Measurements from ENCODE around the gene NCCRP1.

The NCCRP1 gene

DNA sequence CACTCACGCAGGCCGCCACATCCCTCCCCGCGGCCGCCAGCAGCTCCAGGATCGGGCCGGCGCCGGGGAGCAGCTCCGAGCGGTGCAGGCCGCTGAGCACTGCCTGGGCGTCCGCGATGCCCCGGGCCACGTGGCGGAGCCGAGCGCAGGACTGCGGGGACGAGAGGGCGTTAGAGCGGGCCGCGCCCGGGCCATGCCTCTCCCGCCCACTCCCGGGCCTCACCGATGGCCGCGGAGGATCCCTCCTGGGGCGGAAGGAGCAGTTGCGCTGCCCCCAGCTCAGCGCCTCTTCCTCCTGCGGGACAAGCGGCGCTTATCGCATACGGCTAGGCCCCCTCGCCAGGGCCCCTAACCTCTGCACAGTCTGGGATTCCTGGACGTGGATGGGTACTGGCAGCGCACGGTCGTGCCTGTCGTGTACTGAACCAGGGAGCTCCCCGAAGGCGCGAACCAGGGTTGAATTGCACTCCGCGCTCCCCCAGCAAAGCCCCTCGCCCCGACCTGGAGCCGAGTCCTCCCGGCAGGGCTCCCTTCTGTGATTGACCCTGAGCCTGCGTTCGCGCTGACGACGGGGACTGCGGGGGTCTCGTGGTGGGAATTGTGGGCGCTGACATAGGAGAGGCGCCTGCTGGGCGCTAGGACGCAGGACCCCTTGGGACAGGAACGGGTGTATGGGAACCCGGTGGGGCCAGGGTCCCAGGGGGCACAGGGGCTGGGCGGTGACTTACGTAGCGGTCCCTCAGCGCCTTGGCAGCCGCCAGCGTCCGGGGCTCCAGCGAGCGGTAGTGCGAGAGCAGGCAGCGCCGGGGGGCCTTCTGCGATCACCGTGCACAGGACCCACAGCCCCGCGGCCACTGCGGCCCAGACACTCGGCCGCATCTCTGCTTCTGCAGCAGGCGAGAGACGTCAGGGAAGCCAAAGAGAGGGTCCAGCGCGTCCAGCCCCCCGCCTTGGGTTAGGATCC, 51.2 kb downstream of the NCCRP1 start:
- DNase-seq = no peak

DNA sequence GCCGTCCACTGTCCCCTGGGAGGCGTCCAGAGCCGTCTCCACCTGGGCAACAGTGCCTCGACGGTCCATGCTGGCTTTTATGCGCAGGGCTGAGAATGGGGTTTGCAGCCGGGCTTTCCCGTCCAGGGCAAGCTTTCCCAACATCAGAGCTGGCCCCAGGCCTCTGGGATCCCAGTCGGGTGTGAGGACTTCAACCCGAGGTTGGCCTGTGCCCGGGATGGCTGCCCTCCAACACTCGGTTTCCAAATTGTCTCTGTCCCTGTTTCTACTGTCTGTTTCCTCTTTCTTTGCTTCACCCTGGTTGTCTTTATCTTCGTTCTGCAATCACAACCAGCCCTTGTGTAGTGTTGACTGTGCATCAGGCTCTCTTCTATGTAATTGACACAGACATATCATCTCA, 52.0 kb downstream of the NCCRP1 start, which contains the start of gene IFNL4:
TSS of gene IFNL4 (minus strand) at position 51 of the 400 bp plus-strand sequence.
- DNase-seq = no peak

DNA sequence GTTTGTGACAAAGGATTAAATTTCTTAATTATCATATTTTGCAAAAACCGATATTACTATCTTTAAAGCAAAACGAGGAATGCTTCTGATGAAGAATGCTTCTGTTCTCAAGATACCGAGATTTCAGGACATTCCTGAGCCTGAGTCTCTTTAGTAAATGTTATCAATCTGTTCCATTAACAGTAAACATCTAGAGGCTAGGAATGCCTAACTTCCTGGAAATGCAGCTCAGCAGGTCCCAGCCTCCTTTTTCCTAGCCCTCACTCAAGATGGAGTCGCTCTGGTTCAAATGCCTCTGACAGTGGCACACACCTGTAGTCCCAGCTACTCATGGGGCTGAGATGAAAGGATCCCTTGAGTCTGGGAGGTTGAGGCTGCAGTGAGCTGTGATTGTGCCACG, 54.3 kb downstream of the NCCRP1 start:
- DNase-seq = no peak
